ENCODE results near the gene RHBDL1.
A peak's percentile ranks its signal among the peaks of the same experiment; 100 is the strongest.

Gene RHBDL1

DNA sequence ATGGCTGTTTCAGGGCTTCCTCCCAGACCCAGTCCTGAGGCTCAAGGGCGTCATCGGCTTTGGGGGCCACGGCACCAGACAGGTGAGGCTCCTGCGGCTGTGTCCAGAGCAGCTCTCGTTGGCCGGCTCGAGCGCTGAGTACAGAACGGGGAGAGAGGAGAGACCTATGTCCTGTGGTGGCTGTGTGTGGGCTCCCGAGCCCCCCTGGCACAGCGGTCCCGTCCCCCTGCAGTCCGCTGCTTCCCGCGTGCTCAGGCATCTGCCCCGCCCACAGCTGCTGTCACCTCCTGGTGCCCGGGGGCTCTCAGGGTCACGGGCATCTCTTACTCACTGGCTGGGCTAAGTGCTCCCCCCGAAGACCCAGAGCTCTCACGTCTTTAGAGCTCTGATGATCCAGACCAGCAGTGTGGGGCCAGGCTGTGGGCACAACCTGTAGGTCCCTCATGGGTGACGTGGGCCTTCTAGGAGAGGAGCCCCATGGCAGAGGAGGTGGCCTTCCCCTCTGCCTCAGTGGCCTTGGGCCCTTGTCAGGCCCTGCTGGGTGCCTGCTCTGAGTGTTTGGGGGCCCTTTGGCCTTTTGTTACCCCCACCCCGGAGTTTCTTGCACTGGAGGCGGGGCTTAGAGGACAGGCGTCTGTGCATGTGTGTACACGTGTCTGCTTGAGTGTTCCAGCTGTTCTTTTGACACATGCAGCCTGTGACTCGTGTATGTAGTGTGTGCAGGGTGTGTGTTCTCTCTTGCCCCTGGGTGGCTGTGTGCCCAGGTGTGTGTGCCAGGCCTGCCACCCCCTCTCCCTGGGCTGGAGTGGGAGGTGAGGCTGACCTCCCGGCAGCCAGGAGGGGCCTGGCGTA is 22.8 kb upstream of the RHBDL1 start:
- DNase-seq (ENCODE audit: low read depth in 2 of 2, low spot score in 1 of 2) = no peak

DNA sequence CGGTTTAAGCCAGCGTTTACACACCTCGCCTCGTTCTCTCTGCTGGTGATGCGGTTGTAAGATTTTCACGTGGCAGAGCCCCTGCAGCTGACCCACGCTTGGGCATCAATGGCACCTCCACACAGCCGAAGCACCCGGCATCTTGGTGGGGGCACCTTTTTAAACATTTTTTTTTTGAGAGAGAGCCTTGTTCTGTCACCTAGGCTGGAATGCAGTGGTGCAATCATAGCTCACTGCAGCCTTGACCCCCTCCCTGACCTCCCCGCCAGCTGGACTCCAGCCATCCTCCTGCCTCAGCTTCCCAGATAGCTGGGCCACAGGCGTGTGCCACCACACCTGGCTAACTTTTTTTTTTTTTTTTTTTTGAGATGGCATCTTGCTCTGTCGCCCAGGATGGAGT is 21.4 kb upstream of the RHBDL1 start:
- DNase-seq (ENCODE audit: low read depth in 2 of 2, low spot score in 1 of 2) = no peak

DNA sequence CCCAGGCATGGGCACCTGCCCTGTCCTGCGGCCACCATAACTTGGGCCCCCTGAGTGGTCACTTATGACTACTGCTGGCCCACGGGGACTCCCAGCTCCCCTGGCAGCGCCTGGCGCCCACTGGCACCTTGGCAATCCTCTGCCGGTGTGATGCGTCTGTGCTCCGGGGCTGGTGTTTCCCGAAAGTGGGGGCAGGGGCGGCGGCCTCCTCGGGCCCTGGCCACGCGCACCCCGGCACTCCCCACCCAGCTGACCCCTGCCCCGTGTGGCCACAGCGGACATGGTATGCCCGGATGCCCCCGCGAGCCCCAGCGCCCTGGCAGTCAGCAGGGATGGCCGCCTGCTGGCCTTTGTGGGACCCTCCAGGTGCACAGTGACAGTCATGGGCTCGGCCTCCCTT is 18.0 kb upstream of the RHBDL1 start:
- DNase-seq (ENCODE audit: low read depth in 2 of 2, low spot score in 1 of 2) = no peak

DNA sequence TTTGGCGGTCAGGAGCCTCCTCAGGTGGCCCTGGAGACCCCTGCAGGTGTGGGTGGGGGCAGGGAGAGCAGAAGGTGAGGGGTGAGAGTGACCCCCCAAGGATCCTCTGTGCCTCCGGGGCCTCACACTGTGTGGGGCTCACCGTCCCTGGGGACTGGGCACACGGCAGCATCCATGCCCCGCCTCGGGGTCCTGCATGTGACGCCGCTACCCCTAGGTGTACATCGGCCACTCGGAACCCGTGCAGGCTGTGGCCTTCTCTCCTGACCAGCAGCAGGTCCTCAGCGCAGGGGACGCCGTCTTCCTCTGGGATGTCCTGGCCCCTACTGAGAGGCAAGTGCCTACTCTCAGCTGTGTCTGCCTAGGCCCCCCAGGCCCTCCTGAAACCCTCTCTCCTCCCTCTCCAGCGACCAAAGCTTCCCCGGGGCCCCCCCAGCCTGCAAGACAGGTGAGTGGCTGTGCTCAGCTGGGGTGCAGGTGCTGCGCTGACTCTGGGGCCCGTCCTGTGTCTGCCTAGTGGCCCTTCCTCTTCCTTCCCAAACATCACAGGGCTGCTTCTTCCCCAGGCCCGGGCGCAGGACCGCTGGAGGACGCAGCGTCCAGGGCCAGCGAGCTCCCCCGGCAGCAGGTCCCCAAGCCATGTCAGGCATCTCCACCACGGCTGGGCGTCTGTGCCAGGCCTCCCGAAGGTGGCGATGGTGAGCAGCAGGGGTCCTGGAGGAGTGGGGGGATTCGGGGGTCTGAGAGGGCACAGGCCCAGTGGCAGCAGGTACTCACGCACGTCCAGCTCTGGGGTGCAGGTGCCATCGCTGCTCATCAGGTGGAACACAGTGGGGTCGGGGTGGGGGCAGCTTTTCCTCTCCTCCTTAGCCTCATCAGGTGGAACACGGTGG is 16.5 kb upstream of the RHBDL1 start:
- no peak for DNase-seq (ENCODE audit: low read depth in 2 of 2, low spot score in 1 of 2)

DNA sequence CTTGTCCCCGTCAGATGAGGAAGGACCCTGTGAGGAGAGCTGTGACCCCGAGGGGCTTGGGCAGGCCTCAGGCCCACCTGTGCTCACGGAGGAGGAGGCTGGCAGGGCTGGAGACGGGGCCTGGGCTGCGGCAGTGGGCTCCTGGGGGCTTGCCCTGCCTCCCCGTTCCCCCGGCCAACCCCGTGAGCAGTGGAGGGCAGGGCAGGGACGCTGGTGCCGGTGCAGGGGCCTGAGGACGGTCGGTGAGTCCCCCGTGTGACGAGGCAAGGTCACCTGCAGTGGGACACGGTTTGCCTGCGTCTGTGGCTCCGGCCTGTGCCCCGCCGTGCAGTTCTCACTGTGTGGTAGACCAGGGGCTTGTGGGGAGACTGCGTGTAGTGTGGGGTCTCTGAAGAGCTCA is 15.9 kb upstream of the RHBDL1 start:
- DNase-seq (ENCODE audit: low read depth in 2 of 2, low spot score in 1 of 2) = no peak

DNA sequence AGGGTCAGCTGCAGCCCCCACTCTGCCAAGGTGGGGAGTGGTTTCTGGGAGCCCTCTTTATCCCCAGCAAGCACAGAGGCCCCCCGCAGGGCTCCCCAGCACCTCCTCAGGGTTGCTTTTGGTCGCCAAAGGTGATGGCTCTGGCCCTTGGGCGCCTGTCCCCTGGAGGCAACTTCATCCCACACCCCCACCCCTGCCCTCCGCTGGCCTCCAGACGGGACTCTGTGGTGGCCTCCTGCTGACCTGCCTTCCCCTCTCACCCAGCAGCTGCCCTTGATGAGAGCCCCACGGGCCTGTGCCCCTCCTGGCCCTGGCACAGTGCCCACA is 15.4 kb upstream of the RHBDL1 start:
- no peak for DNase-seq (ENCODE audit: low read depth in 2 of 2, low spot score in 1 of 2)

DNA sequence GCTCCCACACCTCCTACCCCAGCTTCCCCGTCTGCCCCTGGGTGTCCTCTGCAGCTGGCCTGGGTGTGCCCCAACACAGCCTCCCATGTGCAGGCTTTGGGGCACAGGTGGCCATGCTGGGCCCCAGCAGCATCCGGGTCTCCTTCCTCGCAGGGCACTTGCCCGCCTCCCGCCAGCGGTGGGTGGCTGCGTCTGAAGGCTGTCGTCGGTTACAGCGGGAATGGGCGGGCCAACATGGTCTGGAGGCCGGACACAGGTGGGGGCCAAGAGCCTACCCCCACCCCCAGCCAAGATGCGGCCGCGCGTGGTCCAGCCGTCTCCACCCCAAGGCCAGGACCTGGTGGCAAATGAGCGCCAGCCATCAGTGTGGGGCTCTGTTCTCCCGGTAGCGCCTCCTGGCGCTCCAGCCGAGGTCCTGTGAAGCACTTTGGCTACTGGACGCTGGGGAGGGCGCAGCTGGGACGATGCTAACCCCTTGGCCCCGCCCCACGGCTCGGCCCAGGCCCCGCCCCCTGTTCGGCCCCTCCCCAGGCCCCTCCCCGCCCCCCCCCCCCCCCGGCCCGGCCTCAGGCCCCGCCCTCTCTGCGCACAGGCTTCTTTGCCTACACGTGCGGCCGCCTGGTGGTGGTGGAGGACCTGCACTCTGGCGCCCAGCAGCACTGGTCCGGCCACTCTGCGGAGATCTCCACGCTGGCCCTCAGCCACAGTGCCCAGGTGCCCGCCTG is 14.8 kb upstream of the RHBDL1 start:
- DNase-seq (ENCODE audit: low read depth in 2 of 2, low spot score in 1 of 2) = peak in 1 of 2 donors; percentile 36

DNA sequence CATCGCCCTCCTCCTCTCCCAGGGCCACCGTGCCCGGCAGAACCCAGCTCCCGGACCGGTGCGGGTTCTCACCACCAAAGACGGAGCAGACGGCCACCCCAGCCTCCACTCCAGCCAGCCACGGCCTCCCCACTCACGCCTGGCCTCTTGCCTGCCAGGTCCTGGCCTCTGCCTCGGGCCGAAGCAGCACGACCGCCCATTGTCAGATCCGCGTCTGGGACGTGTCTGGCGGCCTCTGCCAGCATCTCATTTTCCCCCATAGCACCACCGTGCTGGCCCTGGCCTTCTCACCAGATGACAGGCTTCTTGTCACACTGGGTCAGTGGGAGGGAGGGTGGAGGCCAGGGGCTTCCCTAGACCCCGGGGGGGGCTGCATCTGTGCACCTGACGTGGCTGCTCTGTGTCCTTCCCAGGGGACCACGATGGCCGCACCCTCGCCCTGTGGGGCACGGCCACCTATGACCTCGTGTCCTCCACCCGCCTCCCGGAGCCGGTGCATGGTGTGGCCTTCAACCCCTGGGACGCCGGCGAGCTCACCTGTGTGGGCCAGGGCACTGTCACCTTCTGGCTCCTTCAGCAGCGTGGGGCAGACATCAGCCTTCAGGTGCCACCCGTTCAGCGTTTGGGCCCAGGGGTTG is 14.2 kb upstream of the RHBDL1 start:
- no peak for DNase-seq (ENCODE audit: low read depth in 2 of 2, low spot score in 1 of 2)

DNA sequence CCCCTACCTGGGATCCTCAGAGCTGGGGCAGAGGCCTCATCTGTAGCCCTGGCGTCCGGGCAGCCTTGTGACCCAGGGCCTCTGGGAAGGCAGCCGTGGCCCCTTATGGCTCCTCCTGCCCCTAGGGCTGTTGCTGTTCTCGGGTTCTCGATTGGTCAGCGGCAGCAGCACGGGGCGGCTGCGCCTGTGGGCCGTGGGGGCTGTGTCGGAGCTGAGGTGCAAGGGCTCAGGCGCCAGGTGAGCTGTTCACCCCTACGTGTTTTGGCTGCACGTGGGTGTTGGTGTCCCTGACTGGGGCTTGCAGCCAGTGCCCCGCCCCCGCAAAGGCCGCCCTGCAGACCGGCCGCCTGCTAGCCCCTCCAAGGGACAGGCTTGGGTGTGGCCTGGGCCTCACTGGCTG is 13.4 kb upstream of the RHBDL1 start:
- no peak for DNase-seq (ENCODE audit: low read depth in 2 of 2, low spot score in 1 of 2)

DNA sequence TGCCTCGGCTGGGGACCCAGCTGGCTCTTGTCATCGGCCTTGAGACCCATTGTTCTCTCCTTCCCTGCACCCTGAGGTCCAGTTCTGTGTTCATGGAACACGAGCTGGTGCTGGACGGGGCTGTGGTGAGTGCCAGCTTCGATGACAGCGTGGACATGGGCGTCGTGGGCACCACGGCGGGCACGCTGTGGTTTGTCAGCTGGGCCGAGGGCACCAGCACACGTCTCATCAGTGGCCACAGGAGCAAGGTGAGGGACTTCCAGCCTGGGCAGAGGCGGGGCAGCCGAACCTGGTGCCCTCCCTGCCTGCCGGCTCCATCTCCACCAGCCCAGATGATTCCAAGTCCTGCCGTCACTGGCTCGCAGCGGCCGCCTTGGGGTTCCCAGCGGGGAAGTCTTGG is 12.9 kb upstream of the RHBDL1 start:
- no peak for DNase-seq (ENCODE audit: low read depth in 2 of 2, low spot score in 1 of 2)

DNA sequence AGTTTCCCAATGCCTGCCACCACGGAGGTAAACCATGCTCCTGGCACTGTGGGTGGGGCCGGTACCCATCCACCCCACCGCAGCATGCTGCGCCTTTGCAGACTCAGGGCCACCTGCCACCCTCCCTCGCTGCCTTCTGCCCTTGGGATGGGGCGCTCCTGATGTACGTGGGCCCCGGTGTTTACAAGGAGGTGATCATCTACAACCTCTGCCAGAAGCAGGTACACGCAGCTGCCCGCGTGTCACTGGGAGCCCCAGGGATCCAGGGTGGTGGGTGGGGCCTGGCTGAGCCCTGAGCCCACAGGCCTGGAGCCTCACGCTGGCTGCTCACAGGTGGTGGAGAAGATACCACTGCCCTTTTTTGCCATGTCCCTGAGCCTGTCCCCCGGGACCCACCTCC is 8.9 kb upstream of the RHBDL1 start:
- no peak for DNase-seq (ENCODE audit: low read depth in 2 of 2, low spot score in 1 of 2)

DNA sequence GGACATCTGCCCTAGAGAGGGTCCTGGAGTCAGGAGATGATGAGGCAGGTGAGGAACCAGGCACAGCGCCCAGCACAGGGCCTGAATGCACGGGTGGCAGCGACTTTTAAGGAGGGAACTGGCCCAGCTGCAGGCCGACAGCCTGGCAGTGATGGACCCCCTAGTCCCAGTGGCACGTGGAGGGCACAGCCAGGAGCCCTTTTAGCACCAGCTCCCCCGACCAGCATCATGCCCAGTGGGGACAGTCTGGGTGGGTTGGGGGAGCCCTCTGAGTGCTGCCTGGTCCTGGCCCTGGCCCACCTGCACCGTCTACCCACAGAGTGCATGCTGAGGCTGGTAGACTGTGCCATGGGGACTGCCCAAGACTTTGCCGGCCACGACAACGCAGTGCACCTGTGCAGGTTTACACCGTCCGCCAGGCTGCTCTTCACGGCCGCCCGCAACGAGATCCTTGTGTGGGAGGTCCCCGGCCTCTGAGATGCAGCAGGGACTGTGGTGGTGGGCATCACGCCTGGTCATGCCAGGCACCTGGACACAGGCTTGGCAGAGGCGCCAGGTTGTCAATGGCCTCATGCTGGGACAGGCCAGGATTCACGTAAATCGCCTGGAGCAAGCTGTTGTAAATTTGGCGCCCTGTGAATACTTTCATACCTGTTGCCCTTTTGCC is 8.2 kb upstream of the RHBDL1 start:
- no peak for DNase-seq (ENCODE audit: low read depth in 2 of 2, low spot score in 1 of 2)

DNA sequence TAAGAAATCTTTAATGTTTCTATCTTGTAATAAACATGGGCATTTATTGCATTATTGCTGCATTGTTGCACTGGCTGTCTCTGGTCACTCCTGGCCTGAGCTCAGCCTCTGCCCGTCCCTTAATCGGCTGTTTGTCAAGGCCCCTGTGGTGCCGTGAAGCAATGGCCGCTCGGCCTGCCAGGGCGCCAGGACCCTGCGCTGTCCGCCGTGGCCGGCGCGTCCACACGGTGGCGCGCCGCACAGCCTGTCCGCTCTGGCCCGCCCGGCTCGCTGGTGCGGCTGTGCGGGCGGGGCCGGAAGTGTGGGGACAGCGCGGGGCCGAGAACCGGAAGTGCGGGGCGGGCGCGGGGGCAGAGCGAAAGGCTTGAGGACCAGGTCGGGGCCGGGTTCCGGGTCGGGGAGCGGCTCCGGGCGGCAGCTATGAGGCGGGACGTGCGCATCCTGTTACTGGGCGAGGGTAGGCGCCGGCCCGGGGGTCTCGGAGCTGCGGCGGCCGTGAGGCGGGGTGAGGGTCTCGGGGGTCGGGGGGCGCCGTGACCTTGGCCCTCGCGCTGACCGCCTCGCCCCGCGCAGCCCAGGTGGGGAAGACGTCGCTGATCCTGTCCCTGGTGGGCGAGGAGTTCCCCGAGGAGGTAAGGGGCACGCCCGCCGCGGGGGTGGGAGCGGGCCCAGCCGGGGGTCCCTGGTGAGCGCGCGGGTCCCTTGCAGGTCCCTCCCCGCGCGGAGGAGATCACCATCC is 7.5 kb upstream of the RHBDL1 start, which contains the start of gene RHOT2:
TSS of gene RHOT2 (plus strand) at position 353 of the 739 bp plus-strand sequence. CDS start at position 421, 68 bp downstream.
- peak; percentile 72 to 85 for DNase-seq (ENCODE audit: low read depth in 2 of 2, low spot score in 1 of 2)

DNA sequence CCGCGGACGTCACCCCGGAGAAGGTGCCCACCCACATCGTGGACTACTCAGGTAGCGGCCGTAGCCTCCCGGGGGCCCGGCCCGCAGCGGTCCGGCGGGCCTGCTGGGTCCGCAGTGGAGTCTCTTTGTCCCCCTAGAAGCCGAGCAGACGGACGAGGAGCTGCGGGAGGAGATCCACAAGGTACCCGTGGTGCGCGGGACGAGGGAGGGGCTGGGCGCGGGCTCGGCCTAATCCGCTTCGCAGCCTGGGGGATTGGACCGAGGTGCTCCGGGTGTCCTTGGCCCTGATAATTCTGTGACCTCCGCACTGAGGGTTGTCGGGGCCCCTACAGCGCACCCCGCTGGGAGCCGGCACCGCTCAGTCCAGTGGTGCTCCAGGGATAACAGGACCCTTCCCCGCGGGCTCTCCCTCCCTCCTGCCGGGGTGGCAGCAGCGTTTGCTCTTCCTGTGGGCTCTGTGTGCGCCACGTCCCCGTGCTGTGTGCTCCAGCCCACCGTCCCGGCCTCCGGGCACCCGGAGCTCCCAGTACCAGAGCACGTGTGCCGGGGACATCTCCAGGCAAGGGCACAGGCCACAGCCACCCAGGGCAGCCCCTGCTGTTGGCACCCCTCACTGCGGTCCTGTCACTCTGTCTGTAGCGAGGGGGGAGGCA is 6.8 kb upstream of the RHBDL1 start:
- no peak for DNase-seq (ENCODE audit: low read depth in 2 of 2, low spot score in 1 of 2)

DNA sequence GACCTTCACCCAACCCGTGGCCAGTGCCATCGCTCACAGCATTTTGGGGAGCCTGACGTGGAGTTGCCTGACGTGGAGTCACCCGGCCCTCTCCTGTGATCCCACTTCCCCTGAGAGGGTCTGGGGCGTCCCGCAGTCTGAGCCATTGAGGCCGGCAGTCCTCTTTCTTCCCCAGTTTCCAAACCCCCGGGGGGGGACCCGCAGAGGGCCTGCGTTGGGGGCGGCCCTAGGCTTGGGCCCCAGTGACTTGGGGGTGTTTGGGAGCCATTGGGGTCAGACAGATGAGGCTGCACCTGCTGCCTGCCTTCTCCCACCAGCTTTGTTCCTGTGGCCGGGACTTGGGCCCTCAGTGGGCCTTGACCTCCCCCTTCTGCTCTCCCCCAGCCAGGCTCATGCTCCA is 5.8 kb upstream of the RHBDL1 start:
- no peak for DNase-seq (ENCODE audit: low read depth in 2 of 2, low spot score in 1 of 2)

DNA sequence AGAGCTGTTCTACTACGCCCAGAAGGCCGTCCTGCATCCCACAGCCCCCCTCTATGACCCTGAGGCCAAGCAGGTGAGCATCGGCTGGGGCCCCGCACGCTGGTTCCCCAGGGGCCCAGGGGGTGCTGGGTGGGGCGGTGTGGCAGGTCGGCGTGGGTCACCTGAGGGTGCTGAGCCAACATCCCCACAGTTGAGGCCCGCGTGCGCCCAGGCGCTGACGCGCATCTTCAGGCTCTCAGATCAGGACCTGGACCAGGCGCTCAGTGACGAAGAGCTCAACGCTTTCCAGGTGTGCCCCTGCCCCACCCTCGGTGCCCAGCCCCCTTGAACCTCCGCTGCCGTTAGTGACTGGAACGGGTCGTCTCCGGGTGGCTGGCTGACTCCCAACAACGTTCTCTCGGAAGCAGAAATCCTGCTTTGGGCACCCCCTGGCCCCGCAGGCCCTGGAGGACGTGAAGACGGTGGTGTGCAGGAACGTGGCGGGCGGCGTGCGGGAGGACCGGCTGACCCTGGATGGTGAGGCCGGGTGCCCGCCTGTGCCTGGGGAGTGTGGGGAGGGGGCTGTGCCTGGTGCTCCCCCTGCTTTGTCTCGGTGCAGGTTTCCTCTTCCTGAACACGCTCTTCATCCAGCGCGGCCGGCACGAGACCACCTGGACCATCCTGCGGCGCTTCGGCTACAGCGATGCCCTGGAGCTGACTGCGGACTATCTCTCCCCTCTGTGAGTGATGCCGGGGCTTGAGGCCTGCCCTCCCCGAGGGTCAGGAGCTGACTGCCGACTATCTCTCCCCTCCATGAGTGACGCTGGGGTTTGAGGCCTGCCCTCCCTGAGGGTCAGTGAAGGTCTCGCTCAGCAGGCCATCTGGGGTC is 4.8 kb upstream of the RHBDL1 start:
- no peak for DNase-seq (ENCODE audit: low read depth in 2 of 2, low spot score in 1 of 2)

DNA sequence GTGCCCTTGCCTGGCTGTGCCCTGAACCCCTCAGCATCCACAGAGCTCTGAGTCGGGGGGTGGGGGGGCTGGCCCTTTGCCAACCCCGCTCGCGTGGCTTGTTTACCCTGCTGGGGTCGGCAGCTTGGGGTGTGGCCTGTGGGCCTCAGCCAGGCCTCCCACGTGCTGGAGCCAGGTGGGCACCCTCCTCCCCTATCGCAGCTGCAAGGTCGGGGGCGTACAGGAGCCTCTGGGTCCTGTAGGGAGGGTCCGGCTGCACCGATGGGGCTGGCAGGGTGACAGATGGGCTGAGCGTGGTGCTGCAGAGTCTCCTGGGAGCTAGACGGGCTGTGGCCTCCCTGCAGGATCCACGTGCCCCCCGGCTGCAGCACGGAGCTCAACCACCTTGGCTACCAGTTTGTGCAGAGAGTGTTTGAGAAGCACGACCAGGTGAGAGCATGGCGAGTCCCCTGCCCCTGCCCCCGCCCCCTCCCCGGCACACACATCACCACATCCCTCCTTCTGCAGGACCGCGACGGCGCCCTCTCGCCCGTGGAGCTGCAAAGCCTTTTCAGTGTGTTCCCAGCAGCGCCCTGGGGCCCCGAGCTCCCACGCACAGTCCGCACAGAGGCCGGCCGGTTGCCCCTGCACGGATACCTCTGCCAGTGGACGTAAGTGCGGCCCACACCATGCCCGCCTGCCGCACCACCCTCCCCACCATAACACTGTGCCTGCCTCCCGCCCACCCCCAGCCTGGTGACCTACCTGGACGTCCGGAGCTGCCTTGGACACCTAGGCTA is 3.9 kb upstream of the RHBDL1 start:
- no peak for DNase-seq (ENCODE audit: low read depth in 2 of 2, low spot score in 1 of 2)

DNA sequence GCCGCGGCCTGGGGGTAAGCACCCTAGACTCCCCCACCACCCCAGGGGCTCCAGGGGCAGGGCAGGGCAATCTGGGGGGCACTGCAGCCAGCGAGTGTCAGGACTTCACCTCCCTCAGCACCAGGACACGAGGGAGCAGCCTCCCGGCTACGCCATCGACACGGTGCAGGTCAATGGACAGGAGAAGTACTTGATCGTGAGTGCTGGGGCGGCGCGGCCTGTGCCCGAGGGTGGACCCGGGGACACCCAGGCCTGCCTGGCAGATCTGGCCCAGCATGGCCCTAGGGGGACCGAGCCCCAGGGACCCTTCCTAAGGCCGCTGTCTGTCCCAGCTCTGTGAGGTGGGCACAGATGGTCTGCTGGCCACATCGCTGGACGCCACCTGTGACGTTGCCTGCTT is 3.1 kb upstream of the RHBDL1 start:
- no peak for DNase-seq (ENCODE audit: low read depth in 2 of 2, low spot score in 1 of 2)

Measured in stimulated activated CD8-positive, alpha-beta memory T cell treated with anti-CD3 and anti-CD28 coated beads, Interleukin-4, amount 100 ng/mL, for 4 hours (primary cell).